Transverse colon (tissue), 4 donors: ENCODE data around the gene DNAJC5. TPM values are rescaled to one million over a fixed set of nuclear protein-coding genes. Genes with fewer than 3 reads are reported as not detected.
"Not testable (repeated sequence)": the region's sequence is repeated elsewhere in the genome, so short reads cannot be mapped to it uniquely, and the experiment has no call there.

ENCODE experiments used
- DNase-seq: peaks from one replicate; pipeline ENCODE4 v3.0.0-alpha.2; 2019
- H3K27ac ChIP-seq, 4 donors: fragments of 200-600 bp; sonication (generic); 2 replicates each; pipeline ENCODE4 v1.5.1; 2016 to 2018; ENCODE audit warnings: inconsistent platforms in 4 of 4
- H3K27me3 ChIP-seq: fragments of 200-600 bp; sonication (generic); 2 replicates; pipeline ENCODE4 v1.5.1; 2017; ENCODE audit warnings: inconsistent platforms
- H3K36me3 ChIP-seq, 4 donors: fragments of 200-600 bp; sonication (generic); 2 replicates each; pipeline ENCODE4 v1.5.1; 2017 to 2019; ENCODE audit warnings: inconsistent platforms in 4 of 4
- H3K4me1 ChIP-seq, 4 donors: fragments of 200-600 bp; sonication (generic); 2 replicates each; pipeline ENCODE4 v1.5.1; 2017 to 2020; ENCODE audit warnings: inconsistent platforms in 4 of 4
- H3K4me3 ChIP-seq, 4 donors: fragments of 200-600 bp; sonication (generic); 1 replicate in 1 of 4; 2 replicates in 3 of 4; pipeline versions ENCODE4 v1.5.1 to v1.6.1; 2017 to 2019; ENCODE audit warnings: inconsistent platforms in 4 of 4
- H3K9me3 ChIP-seq, 2 donors: fragments of 200-600 bp; sonication (generic); 2 replicates each; pipeline ENCODE4 v1.5.1; 2017 to 2019; ENCODE audit warnings: inconsistent platforms in 2 of 2
- CTCF ChIP-seq, 5 experiments: fragments of 200-600 bp in 3 of 5; fragments of 450-650 bp in 2 of 5; sonication (generic) in 3 of 5; IDR thresholded peaks; 1 replicate in 2 of 5; 2 replicates in 3 of 5; pipeline ENCODE4 v1.5.1; 2016 to 2017; ENCODE audit warnings: antibody characterized with exemption in 5 of 5, inconsistent platforms in 3 of 5, mild to moderate bottlenecking in 2 of 5, moderate library complexity in 1 of 5
- EP300 ChIP-seq: sonication (generic); formaldehyde crosslinking; IDR thresholded peaks from one replicate; pipeline ENCODE4 v1.6.1; 2017; ENCODE audit warnings: antibody characterized with exemption, low read depth
- POLR2A ChIP-seq: fragments of 450-650 bp; IDR thresholded peaks from one replicate; pipeline ENCODE4 v1.6.1; 2016; ENCODE audit warnings: antibody characterized with exemption, mild to moderate bottlenecking, moderate library complexity
- POLR2AphosphoS5 ChIP-seq, 3 donors: sonication (generic); formaldehyde crosslinking; IDR thresholded peaks; one replicate each; pipeline ENCODE4 v1.6.1; 2016; ENCODE audit warnings: antibody characterized with exemption in 3 of 3
- WGBS, 2 donors: methylation state at CpG; one replicate each; pipeline ENCODE4 v1.1.5; 2018; ENCODE audit warnings: low coverage in 1 of 2; 5-methylcytosine and 5-hydroxymethylcytosine counted together
- in situ Hi-C, 4 donors: fragments of 200-750 bp; cut with MboI; loops; one replicate each; pipeline versions ENCODE4 v1.15.0 to v1.15.1; 2017; ENCODE audit warnings: low sequenced_read_pairs in 3 of 4, low pct_ligation_motif_present in 1 of 4, low pct_unique_long_range_greater_than_20kb in 1 of 4
- intact Hi-C: fragments of 100-400 bp; cut with DNase I; formaldehyde crosslinking; loops from one replicate; pipeline ENCODE4 v1.15.1; 2023; ENCODE audit warnings: low total_unique reads
- total RNA-seq, 4 donors: library from RNA; depleted of rRNA; stranded (reverse); fragments of >200 nt; gene quantifications; one replicate each; pipeline ENCODE4 v1.1.0, GENCODE V29; 2016

Gene DNAJC5
- total RNA-seq, 4 donors from 2014 or later = 59.9 to 77.3 (median 71.4) TPM

- in situ Hi-C loops (no loop called here), intact Hi-C loops (no loop called here)
- DNase-seq = no peak
- Histone ChIP-seq H3K4me3 (no peak overlapping the region), H3K9me3 (no peaks in the 10 kb centered on the region), H3K27me3 (no peaks in the 10 kb centered on the region), H3K4me1 (peaks cover 0 to 4% (median 0%) of the 10 kb centered on the region in 4 donors), H3K27ac (no peak overlapping the region), H3K36me3 (peaks cover 0 to 15% (median 8%) of the 10 kb centered on the region in 4 donors)
- WGBS, 2 donors = 79 to 83% methylated on average over 7 to 9 of the region's 9 CpGs
- TF ChIP-seq POLR2AphosphoS5 (IDR thresholded peaks at IDR 0.05) (no peak), POLR2A (no peak), EP300 (no peak), CTCF (IDR thresholded peaks at IDR 0.05) (no peak)
Measured at GRCh38 chr20:63924241-63924640, 29.3 kb downstream of the DNAJC5 start.

GRCh38 chr20:63926298-63926697 is 31.4 kb downstream of the DNAJC5 start:
- Histone ChIP-seq H3K36me3 (peaks cover 0 to 36% (median 16%) of the 10 kb centered on the region in 4 donors), H3K27ac (no peak overlapping the region), H3K27me3 (no peaks in the 10 kb centered on the region), H3K4me3 (no peak overlapping the region), H3K4me1 (peaks cover 0 to 7% (median 3%) of the 10 kb centered on the region in 4 donors), H3K9me3 (no peaks in the 10 kb centered on the region)
- intact Hi-C loops = no loop called here
- in situ Hi-C loops = no loop called here
- no peak for DNase-seq
- TF ChIP-seq EP300 (no peak), POLR2AphosphoS5 (IDR thresholded peaks at IDR 0.05) (no peak), CTCF (IDR thresholded peaks at IDR 0.05) (no peak), POLR2A (no peak)
- WGBS, 2 donors = 83% methylated on average over 8 of the region's 8 CpGs; no CpG with 5 or more reads in 1 of the 2 donors

GRCh38 chr20:63929071-63929470 is 34.1 kb downstream of the DNAJC5 start:
- Histone ChIP-seq H3K4me3 (no peak overlapping the region), H3K36me3 (peaks cover 0 to 43% (median 19%) of the 10 kb centered on the region in 4 donors), H3K27me3 (no peaks in the 10 kb centered on the region), H3K4me1 (peaks cover 0 to 5% (median 2%) of the 10 kb centered on the region in 4 donors), H3K27ac (no peak overlapping the region), H3K9me3 (no peaks in the 10 kb centered on the region)
- TF ChIP-seq POLR2A (no peak), CTCF (IDR thresholded peaks at IDR 0.05) (no peak), EP300 (no peak), POLR2AphosphoS5 (IDR thresholded peaks at IDR 0.05) (no peak)
- in situ Hi-C loops (no loop called here), intact Hi-C loops (no loop called here)
- DNase-seq = no peak
- WGBS, 2 donors = 95 to 96% methylated on average over 15 to 26 of the region's 26 CpGs

- H3K9me3 ChIP-seq, H3K27me3 ChIP-seq, in situ Hi-C loops, H3K4me3 ChIP-seq, intact Hi-C loops, H3K27ac ChIP-seq, H3K4me1 ChIP-seq, DNase-seq: not testable (repeated sequence)
- peaks cover 0 to 43% (median 19%) of the 10 kb centered on the region in 4 donors for H3K36me3 ChIP-seq
- 81 to 95% methylated on average over 6 to 31 of the region's 31 CpGs for WGBS, 2 donors
Measured at GRCh38 chr20:63929473-63929883, 34.6 kb downstream of the DNAJC5 start.
